IPS-NIHi7 (cell line): ENCODE measurements around the gene AQP12A.

Source experiments
- DNase-seq: peaks from one replicate; pipeline ENCODE4 v3.0.0; 2012; ENCODE audit warnings: mixed read lengths; ENCODE audit errors: extremely low spot score

Gene AQP12A

DNA sequence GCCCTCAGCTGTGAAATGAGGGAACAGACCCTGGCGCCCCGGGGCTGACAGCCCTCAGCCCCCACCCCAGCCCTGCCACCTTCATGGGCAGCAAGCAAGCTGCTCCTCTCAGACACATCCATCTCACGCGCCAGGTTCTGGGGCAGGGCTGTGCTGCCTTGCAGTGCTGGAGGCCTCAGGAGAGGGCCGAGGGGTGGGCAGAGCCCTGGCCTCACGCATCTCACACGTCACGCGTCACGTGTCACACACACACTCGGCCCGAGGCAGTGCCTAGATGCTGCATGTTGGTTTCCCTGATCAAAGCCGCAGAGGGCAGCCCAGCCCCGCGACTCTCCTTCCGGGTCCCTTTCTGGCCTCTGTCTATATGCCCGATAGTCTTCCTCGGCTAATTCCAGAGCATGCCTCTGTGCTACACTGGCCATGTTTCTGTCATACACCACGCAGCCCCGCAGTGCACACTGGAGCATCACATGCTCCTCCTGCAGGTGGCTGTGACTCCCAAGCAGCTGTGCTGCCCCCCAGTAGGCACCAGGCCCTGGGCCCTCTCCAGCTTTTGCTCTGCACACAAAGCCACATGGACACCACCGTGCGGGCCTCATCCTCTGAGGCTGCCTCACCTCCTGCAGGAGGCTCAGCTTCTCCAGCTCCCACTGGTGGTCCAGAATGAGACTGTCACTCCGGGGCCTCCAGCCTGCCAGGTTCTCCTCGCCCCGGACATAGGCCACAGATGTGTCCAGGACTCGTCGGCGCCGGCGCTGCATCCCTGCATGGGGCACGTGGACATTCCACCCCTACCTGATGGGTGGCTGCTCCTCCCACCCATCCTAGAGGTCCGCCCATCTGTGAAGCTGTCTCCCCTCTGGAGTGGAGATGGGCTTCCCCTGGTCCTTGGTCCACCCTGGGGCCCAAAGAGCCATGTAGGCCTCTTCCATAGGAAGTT lies 31.4 kb downstream of the AQP12A start:
- DNase-seq: no peak

DNA sequence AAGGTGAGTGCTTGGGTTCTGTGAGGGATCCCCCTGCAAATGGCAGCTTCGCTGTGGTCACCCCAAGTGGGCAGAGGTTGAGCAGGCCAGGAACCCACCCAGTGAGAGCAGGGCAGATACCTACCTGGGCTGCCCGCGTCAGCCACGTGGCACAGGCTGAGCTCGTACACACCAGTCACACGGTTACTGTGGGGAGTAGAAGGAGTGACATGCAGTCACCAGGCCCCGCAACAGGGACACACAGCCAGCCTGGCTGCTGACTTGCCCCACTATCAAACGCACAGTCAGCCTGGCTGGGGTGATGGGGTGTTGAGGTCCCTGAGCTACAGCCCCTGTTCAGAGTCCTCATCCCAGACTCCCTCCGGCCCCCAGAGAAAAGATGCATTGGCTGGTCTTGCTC lies 32.2 kb downstream of the AQP12A start:
- DNase-seq: no peak

DNA sequence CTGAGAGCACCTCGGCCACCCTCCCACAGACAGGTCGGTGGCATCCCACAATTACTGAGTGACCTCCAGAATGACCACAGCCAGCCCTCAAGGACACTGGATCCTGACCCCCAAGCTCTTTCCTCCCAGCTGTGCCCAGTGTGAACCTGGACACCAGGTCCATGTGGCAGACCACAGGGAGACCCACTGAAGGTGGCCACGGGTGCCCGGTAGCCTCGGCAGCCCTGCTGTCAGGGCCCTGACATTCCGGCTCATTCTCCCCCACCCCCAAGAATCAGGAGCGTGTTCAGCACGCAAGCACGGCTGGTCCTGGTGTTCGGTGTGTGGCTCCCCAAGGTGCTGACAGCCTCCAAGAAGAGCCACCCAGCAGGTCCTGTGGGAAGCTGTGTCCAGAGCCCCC lies 32.8 kb downstream of the AQP12A start:
- no peak for DNase-seq

DNA sequence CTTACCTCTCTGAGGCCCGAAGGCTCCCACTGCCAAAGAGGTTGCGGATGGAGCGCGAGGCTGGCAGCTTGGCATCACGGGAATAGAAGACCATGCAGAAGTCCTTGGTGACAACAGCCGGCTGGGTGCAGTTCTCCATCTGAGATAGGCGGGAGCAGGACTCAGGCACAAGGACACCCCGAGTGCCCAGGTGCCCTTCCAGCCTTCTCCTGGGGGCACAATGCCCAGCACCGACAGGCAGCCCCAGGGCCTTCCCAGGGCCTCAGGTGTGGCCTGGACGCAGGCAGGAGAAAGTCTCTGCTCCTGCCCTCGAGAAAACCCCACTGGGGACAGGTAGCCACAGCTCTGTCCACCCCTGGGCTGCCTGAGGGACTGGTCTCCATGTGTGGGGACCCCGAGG lies 33.6 kb downstream of the AQP12A start:
- DNase-seq: no peak

DNA sequence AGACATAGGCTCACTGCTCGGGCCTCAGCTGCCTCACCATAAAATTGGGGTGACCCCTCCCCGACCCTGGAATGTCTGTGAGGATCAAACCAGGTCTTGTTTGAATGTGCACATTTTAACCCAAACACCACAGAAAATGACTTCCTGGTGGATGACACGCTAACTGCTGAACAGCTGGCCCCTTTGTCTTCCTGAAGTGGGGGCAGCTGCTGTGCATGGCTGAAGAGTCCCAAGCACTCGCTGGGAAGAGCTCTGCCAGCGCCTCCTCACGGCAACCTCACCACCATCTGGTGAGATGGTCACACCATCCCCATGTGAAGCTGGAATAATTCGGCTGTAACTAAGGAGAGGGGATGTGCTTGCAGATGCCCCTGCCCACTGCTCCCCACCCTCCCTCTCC lies 34.0 kb downstream of the AQP12A start:
- no peak for DNase-seq

DNA sequence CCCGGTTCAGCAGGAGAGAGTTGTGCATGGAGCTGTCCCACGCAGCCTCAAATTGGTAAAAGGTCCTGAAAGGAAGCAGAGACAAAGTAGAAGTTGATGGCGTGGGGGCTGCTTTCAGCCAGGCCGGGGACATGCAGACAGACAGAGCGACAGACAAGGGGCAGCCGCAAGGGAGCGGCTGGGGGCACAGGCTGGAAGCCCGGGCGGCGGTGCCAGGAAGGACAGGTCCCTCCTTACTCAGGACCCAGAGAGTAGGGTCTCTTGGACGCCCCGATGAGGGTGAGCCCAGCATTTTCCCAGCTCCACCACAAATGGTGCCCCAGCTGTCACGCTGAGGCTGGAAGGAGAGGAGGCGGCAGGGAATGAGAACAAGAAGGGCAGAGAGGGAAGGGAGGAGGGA lies 35.2 kb downstream of the AQP12A start:
- no peak for DNase-seq

DNA sequence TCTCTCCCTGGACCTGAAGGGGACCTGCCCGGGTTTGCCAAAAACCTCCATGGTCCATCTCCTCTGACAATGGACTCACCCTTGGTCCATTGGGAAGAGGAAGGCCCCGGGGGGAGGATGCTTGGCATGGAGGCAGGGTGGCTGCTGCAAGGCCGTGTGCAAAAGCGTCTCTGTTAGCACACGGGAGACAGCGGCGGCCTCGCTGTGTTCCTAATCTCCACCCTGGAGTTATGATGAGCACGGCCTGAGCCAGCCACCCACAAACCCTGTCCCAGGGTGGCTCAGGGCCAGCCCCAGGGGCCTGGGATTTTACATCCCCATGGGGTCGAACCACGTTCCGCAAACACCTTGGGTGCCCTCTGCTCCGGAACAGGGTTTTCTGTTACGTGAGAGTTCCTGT lies 35.8 kb downstream of the AQP12A start:
- DNase-seq: no peak

DNA sequence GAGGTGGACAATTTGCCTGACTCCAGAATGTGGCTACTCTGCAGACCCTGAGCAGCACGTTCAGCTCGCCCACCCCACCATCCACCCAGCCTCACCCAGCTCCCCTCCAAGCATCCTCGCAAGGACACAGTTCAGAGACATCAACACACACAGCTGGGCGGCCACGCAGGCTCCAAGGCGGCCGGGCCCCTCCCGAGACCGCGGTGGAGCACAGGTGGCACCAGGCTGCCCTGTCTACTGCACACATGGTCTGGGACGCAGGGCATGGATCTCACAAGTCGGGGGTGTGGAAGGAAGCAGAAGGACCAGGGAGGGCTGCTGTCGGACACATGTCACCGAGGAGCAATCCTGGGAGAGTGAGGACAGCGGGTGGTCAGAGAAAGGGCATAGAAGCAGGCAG lies 36.2 kb downstream of the AQP12A start:
- DNase-seq: no peak

DNA sequence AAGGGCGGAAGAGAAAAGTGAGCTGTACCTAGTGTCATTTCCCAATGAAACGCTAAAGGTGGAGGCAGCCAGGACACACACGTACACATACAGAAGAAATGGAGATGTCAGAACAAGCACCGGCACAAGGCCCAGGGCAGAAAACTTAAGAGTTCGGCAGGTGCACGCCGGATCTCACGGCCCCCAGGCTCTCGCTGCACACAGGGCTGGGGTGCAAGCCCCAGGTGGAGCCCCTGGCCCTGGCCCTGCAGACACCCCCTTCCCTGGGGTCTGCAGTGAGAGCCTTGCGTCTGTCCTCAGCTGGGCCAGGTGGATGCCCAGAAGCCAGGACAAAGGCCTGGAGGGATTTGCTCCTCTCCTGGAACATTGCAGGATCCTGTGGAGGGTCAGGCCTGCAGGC lies 36.7 kb downstream of the AQP12A start:
- no peak for DNase-seq

DNA sequence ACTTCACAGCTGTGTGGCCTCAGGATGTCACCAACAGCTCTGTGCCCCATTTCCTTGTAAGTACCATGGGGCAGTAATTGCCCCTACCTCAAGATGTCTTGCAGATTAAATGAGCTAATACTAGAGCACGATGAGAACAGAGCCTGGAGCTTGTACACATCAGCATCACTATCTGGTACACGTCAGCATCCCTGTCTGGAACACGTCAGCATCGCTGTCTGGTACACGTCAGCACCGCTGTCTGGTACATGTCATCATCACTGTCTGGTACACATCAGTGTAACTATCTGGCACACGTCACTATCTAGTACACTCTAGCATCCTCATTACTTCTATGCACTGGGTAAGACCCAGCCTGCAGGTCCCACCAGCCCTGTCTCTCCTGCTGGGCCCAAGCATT lies 37.2 kb downstream of the AQP12A start:
- DNase-seq: no peak

DNA sequence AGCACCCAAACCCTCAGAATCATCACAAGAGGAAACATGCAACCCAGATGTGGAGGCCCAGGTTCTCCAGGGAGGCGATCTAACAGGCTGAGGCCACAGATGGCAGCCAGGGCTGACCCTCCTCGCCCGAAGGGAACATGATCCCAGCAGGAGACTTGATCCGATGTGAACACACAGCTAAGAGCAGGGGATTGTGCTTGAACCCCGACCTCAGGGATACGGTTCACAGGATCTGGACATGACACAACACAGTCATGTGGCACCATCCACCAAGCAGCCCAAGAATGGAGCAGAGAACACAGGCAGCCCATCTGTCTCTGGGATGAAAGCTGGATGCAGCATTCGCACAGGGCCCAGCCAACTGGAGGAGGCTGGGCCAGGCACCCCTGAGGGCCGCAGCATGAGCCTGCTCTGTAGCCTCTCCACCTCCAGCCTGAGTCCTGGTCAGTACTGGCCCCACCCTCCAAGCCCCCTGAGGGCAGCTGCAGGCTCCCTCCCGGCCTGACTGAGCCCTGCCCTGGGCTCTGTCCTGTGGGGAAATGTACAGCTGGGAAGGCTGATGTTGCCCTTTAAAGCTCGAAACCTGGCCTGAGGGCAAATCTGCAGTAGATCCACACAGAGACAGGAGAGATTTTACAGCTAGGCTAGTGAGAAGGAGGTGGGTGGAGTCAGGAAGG lies 39.0 kb downstream of the AQP12A start:
- DNase-seq: no peak

DNA sequence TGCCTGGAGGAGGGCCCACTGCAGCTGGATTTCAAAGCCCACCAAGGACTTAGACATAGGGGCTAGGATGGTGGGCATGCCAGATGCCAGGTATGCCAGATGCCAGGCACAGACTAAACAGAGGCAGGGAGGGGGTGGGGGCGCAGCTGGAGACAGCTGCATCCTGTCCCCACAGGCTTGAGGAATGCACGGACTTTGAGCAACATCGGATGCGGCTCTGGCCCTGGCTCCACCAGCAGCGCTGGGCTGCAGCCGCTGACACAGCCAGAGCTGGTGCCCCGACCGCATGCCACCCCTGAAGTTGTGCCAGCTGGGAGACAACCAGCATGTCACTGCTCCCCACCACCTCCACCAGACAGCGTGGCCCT lies 39.5 kb downstream of the AQP12A start:
- DNase-seq: no peak

DNA sequence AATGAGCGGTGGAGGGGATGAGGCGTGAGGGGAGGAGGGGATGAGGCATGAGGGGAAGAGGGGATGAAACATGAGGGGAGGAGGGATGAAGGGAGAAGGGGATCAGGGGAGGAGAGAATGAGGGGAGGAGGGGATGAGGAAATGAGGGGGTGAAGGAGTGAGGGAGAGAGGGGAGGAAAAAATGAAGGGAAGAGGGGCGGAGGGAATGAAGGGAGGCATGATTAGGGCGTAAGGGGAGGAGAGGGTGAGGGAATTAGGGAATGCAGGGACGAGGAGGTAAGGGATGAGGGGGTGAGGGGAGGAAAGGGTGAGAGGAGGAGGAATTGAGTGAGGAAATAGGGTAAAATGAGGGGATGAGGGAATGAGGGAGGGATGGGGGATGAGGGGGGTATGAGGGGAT lies 40.5 kb downstream of the AQP12A start:
- no peak for DNase-seq

DNA sequence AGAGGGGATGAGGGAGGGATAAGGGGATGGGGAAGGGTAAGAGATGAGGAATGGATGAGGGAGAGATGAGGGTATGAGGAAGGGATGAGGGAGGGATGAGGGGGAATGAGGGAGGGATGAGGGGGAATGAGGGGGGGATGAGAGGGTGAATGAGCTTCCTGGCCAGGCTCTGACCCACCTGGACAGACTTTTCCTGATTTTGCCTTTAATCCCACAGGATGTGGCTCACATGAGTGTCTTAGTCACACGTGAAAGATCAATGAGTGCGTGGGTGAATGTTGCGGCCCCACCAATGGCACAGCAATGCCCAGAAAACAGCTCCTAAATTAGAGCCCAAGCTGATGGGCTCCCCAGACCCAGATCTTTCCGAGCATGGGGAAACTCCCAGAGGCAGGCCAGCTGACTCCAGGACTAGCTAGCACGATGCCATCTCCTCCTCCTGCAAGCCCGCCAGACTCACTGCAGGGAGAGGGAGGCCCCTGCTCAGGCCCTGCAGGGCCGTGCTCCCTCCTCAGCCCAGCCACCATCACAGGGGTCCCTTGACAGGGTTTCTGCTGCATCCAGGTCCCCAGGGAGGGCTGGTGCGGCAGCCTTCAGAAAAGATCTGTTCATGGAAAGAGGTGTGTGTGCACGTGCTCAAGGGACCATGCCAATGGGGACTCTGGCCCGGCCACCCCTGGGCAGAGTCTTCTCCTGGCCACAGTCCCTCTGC lies 41.4 kb downstream of the AQP12A start:
- DNase-seq: no peak

DNA sequence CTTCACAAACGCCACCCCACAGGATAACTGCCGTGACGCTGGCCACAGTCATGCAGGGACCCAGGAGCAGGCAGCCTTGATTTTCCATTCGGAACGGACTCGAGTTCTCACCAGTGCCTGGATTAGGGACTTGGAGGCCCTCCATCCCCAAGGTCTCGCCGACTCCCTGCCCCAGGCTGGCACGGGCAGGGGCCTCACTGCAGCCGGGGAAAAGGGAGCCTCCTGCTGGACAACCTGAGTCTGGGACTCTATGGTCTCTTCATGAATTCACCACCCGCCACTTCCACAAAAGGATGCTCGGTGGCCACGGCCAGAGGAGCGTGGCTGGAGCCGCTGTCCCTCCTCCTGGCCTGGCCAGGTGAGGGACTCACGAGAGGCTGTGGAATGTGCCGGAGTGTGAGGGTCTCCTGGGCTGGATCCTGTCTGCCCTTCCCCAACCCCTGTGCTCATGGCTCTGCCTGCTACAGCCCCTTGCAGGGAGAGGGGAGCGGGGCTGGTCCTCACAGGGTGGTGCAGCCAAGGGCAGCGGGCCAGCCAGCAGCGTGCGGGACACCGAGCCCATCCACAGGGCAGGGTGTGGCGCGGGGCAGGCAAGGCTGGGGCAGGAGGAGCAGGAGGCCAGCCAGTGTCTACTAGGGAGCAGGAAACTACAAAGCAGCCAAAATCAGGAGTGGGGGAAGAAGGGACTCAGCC lies 42.3 kb downstream of the AQP12A start:
- DNase-seq: peak; percentile 48

DNA sequence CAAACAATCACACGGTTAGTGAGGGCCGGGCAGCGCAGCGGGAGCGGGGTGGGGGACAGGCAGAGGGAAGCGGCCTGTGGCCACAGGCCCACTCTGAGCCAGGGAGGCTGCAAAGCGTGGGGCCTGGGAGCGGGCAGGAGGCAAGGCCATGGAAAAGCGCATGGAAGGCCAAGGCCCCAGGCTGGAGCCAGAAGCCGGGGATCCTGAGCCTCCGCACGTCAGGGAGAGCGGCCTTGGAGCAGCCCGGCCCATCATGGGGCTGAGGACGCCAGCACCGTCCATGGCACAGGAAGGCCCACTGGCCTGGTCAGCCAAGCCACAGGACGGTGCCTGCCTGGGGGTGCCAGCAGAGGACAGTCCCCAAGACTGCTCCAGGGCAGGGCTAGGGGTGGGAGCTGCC lies 43.1 kb downstream of the AQP12A start:
- no peak for DNase-seq

DNA sequence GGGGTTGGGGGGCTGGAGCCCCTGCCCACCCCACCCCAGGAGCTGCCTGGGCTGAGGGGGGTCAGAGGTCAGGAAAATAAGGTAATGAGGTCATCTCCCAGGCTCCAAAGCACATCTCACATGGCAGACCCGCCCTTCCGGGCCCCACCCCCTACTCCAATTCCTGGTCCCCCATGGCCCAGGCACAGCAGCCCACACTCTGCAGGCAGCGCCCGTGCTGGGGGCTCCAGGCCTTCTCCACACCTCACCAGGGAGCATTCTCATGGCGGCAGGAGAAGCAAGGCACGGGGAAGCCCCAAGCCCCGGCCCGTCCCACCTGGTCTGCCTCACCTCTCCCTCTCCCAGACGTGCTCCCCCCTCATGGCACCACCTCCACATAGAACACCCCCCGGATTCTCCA lies 43.8 kb downstream of the AQP12A start:
- DNase-seq: no peak

DNA sequence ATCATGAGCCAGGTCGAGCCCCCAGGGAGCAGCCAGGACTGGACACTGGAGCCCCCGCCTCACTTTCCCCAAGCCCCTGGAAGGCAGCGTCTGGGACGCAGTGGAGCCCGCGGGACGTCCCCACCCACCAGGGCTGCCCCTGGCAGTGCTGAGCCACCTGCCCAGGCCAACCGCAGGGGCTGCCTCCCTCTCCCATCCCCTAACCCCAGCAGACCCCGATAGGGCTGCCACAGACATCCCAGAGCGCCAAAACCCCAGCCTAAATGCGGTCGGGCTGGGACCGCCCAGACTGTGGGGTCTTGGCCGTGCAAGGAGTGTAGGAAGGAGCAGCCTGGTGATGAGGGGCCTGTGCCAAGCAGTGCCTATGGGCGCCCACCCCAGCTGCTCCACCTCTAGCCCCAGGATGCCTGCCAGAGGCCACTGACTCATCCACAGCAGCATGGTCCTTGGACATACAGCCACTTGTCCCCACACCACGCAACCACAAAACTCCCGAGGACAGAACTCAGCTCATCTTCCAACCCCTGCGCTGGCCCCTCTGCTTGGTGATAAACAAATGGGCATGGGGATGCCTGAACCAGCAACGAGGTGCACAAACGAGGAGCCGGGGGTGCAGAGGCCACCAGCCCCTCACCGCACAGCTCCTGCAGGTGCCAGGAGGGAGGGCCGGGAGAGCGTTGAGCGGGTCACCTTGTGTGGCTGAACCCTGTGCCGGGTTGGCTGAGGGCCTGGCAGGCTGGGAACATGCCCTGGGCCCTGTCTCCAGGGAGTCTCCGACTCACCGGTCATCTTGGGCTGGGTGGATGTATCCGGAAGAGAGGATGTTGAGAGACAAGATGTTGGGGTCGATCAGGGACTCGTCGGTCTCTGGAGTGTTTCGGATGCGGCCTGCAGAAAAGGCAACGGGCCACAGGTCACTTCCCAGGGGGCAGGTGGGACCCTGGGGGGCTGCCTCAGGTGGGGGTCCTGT lies 44.9 kb downstream of the AQP12A start:
- DNase-seq: no peak

DNA sequence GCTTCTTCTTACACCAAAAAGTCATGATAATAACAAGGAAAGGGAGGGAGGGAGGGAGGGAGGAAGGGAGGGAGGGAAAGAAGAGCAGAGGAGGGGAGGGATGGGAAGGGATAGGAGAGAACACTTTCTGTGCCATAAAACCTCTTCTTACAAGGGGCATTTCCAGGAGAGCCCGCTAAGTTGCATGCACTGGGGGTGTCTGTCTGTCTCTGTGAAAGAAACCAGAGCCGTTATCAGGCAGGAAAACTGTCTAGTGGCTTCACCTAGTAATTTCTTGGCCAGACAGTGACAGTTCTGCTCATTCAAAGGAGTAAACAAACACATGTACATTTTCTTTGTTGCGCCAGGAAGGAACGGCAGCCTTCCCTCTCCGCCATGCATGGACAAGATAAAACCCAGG lies 45.8 kb downstream of the AQP12A start:
- no peak for DNase-seq

DNA sequence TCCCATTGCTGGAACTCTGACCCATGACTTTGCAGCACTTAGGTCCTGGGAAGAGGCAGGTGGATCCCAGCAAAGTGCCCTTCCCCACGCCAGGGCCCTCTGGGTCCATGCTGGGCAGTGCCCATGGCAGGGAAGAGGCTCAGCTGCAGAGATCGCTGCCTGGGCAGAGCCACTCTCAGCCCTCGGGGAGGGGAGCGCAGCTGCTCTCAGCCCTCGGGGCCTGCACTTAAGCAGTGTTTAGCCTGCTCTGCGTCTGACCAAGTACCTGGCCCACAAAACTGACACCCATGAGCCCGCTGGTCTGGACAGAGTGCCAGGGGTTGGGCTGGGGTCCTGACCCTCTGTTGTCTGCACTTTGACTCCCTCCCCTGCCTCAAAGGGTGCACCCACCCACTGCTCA lies 46.3 kb downstream of the AQP12A start:
- no peak for DNase-seq

DNA sequence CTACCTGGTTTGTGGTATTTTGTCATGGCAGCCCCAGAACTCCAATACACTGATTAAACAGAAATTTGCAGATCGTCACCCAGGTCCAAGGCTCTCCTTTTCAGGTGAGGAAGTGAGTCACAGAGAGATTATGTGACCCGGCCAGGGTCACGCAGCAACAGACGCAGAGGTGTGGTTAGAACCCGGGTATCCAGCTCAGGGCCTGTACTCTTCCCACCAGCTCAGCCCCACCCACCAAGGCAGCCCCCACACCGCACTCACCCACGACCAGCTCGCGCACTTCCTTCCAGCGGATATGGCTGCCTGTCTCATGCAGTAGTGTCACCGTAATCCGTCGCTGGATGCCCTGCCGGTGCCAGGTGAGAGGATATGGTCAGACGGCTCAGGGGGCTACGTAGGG lies 48.1 kb downstream of the AQP12A start:
- no peak for DNase-seq
